Measurements from ENCODE around the gene RANBP9.

Gene RANBP9

DNA sequence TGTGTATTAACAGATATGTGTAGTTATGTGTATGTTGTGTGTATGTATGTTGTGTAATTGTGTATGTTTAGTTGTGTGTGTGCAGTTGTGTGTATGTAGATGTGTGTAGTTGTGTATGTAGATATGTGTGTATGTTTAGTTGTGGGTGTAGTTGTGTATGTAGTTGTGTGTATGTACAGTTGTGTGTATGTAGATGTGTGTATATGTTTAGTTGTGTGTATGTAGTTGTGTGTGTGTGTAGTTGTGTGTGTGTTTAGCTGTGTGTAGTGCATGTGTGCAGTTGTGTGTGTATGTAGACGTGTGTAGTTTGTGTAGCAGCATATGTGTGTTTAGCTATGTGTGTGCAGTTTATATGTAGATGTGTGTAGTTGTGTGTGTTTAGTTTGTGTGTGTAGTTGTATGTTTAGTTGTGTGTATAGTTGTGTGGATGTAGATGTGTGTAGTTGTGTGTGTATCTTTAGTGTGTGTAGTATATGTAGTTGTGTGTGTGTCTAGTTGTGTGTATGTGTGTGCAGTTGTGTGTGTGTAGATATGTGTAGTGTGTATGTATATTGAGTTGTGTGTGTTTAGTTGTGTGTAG lies 121.0 kb downstream of the RANBP9 start:
- Mint-ChIP-seq H3K4me3 (no peak overlapping the region), H3K27ac (no peak overlapping the region), H3K4me1 (no peaks in the 10 kb centered on the region), H3K9me3 (no peaks in the 10 kb centered on the region), H3K27me3 (ENCODE audit: low read depth) (no peaks in the 10 kb centered on the region), H3K36me3 (ENCODE audit: low read depth) (peaks cover 9% of the 10 kb centered on the region)
- TF ChIP-seq, protein P1, sequence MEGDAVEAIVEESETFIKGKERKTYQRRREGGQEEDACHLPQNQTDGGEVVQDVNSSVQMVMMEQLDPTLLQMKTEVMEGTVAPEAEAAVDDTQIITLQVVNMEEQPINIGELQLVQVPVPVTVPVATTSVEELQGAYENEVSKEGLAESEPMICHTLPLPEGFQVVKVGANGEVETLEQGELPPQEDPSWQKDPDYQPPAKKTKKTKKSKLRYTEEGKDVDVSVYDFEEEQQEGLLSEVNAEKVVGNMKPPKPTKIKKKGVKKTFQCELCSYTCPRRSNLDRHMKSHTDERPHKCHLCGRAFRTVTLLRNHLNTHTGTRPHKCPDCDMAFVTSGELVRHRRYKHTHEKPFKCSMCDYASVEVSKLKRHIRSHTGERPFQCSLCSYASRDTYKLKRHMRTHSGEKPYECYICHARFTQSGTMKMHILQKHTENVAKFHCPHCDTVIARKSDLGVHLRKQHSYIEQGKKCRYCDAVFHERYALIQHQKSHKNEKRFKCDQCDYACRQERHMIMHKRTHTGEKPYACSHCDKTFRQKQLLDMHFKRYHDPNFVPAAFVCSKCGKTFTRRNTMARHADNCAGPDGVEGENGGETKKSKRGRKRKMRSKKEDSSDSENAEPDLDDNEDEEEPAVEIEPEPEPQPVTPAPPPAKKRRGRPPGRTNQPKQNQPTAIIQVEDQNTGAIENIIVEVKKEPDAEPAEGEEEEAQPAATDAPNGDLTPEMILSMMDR (IDR thresholded peaks at IDR 0.05; ENCODE audit: unreplicated experiment in 3 of 3): no peak

- Mint-ChIP-seq H3K27ac (no peak overlapping the region), H3K27me3 (ENCODE audit: low read depth) (no peaks in the 10 kb centered on the region), H3K4me1 (no peaks in the 10 kb centered on the region), H3K4me3 (no peak overlapping the region), H3K9me3 (no peaks in the 10 kb centered on the region), H3K36me3 (ENCODE audit: low read depth) (peaks cover 17% of the 10 kb centered on the region)
- TF ChIP-seq, protein P1 (IDR thresholded peaks at IDR 0.05; ENCODE audit: unreplicated experiment in 3 of 3): no peak
Measured at GRCh38 chr6:13589801-13590200, 121.8 kb downstream of the RANBP9 start.

GRCh38 chr6:13586603-13587542 lies 124.8 kb downstream of the RANBP9 start:
- Mint-ChIP-seq H3K4me3 (no peak overlapping the region), H3K27me3 (ENCODE audit: low read depth) (no peaks in the 10 kb centered on the region), H3K4me1 (no peaks in the 10 kb centered on the region), H3K36me3 (ENCODE audit: low read depth) (peaks cover 34% of the 10 kb centered on the region), H3K27ac (no peak overlapping the region), H3K9me3 (no peaks in the 10 kb centered on the region)
- TF ChIP-seq, protein P1 (IDR thresholded peaks at IDR 0.05; ENCODE audit: unreplicated experiment in 3 of 3): no peak

DNA sequence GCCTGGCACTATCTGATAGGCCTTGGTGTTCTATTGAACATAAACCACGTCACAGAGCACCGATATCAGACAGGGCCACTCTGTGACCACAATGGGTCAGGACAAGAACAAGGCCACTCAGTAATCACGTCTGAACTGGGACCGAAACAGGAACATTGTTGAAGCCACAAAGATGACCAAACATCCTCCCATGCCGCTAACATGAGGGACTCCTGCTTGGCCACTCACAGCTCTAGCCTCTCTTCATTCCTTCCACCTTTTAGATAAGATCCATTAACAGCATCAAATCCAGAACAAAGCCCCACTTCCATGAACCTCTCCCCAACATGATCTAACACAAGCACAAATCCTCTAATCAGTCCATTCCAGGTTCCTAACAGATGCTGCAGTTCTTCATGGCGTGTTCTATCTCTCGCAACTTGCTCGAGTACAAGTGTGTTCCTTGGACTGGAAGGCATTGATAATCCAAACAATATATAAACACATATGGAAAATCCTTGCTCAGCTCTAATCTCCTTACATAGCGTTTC lies 129.9 kb downstream of the RANBP9 start:
- Mint-ChIP-seq H3K4me1 (no peaks in the 10 kb centered on the region), H3K27me3 (ENCODE audit: low read depth) (no peaks in the 10 kb centered on the region), H3K36me3 (ENCODE audit: low read depth) (peaks cover 49% of the 10 kb centered on the region), H3K4me3 (no peak overlapping the region), H3K27ac (no peak overlapping the region), H3K9me3 (peaks cover 10% of the 10 kb centered on the region)
- TF ChIP-seq, protein P1 (IDR thresholded peaks at IDR 0.05; ENCODE audit: unreplicated experiment in 3 of 3): no peak

GRCh38 chr6:13579911-13580310 lies 131.7 kb downstream of the RANBP9 start:
- H3K4me3 Mint-ChIP-seq: no peak overlapping the region
- H3K36me3 Mint-ChIP-seq (ENCODE audit: low read depth): peaks cover 44% of the 10 kb centered on the region
- H3K9me3 Mint-ChIP-seq: peaks cover 13% of the 10 kb centered on the region
- peaks cover 4% of the 10 kb centered on the region for H3K27me3 Mint-ChIP-seq (ENCODE audit: low read depth)
- H3K27ac Mint-ChIP-seq: no peak overlapping the region
- TF ChIP-seq, protein P1 (IDR thresholded peaks at IDR 0.05; ENCODE audit: unreplicated experiment in 3 of 3): no peak
- H3K4me1 Mint-ChIP-seq: peaks cover 6% of the 10 kb centered on the region
